Pulmonary artery endothelial cell (primary cell): Measurements from ENCODE around the gene WARS2. TPM values are rescaled to one million over a fixed set of nuclear protein-coding genes. Genes with fewer than 3 reads are reported as not detected.
A peak's percentile ranks its signal among the peaks of the same experiment; 100 is the strongest.
"Not testable (repeated sequence)": the region's sequence is repeated elsewhere in the genome, so short reads cannot be mapped to it uniquely, and the experiment has no call there.

Experiments
- DNase-seq: peaks from one replicate; pipeline ENCODE4 v3.0.0-alpha.2; 2011; ENCODE audit warnings: low read depth, low spot score
- total RNA-seq: library from RNA; depleted of rRNA; stranded (reverse); fragments of >200 nt; gene quantifications from 2 replicates; pipeline ENCODE4 v1.2.3, GENCODE V29; 2014

Gene WARS2
- 16.4 and 22.3 TPM in 2 replicates for total RNA-seq

DNA sequence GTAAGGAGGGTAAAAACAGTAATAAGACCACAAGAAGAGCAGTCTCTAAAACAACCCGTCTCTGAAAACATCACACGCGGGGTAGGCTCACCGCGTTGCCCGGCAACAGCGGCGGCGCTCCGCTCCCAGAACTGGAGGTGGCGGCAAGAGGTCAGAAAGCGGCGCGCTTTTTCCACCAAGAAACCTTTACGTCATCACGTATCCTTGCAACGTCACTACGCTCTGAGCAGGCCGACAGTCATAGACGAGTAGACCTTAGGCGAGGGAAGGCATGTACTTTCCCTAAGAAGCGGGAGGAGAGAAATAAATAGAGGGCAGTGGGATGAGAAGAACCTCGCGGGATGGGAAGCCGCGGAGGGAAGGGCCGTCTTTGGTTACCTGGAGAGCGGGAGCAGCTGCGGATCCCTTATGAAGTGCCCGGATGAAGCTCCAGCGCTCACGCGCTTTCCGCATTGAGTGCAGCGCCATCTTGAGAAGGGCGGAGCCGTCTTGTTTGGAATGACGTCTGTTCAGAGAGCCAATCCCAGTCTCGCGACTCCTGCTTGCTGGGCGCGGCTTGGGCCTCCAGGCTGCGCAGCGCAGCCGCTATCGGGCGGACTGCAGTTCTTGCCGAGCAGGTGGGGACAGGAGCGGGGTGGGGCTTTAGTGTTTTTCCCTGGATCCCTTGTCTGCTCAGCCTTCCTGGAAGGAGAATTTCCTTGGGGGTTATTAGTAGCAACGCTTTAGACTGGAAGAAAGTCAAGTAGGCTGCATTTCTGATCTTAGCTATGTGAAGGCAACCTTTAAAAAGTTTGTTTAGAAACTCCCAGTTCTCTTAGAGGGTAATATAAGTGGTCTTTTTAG lies at the start of gene WARS2:
Gene WARS2 (minus strand): TSS at position 477 of the 843 bp plus-strand sequence. CDS start 9 bp downstream, at position 468.
- peak; percentile 93 for DNase-seq

DNA sequence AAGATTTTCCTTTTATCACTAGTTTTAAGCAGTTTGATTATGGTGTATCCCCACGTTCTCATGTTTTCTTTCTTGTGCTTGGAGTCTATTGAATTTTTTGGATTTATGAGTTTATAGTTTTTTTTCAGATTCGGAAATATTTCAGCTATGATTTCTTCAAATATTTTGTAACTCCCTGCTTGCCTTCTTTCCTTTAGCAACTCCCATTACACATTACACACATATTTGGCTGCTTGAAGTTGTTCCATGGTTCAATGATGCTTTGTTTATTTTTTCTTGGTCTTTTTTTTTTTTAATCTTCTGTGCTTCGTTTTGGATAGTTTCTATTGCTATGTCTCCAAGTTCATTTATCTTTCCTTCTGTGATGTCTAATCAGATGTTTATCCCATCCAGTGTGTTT lies 48.5 kb upstream of the WARS2 start:
- DNase-seq, result no peak

DNA sequence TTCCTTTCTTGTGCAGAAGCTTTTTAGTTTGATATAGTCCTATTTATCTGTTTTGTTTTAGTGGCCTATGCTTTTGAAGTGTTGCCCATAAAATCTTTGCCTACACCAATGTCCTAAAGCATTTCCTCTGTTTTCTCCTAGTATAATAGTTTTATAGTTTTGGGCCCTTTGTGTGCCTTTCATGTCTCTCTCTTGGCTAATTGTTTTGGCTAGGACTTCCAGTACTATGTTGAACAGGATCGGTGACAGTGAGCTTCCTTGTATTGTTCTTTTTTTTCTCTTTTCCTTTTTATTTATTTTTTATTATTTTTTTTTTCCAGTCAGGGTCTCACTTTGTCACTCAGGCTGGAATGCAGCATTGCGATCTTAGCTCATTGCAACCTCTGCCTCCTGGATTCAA lies 47.0 kb upstream of the WARS2 start:
- no peak for DNase-seq

DNA sequence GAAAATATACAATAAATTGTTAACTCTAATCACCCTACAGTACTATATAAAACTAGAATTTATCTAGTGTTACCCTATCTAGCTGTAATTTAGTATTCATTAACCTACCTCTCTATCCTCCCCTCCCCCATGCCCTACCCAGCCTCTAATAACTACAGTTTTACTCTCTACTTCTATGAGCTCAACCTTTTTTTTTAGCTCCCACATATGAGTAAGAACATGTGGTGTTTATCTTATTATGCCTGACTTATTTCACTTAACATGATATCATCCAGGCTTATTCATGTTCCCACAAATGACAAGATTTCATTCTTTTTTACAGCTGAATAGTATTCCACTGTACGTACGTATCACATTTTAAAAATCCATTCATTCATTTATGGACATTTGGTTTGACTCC lies 46.0 kb upstream of the WARS2 start:
- DNase-seq, result no peak

DNA sequence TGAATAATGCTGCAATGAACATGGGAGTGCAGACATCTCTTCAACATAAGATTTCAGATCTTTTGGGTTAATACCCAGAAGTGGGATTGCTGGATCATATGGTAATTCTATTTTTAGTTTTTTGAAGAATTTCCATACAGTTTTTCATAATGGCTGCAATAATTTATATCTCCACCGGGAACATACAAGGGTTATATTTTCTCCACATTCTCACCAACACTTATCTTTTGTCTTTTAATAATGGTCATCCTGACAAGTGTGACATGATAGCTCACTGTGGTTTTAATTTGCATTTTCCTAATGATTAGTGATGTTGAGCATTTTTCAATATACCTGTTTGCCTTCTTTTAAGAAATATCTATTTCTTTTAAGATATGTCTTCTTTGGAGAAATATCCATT lies 44.5 kb upstream of the WARS2 start:
- DNase-seq, result no peak

DNA sequence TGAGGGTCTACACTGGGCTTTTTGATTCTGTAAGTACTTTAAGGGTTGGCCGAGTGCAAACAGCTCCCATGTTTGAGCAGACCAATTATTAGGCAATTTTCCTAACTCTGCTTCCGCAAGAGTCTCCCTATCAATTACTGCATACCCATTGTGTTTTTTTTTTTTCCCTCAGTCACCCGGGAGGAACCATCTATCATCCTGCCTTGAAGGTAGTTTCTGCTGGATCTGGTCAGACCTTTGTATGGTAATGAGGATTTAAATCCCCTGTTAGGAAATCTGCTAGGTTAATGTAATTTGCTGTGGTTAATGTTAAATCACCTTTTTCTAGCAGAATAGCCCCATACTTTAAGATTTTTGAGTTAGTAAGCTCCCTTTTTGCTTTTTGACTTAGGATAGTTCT lies 40.8 kb upstream of the WARS2 start:
- DNase-seq, result no peak

DNA sequence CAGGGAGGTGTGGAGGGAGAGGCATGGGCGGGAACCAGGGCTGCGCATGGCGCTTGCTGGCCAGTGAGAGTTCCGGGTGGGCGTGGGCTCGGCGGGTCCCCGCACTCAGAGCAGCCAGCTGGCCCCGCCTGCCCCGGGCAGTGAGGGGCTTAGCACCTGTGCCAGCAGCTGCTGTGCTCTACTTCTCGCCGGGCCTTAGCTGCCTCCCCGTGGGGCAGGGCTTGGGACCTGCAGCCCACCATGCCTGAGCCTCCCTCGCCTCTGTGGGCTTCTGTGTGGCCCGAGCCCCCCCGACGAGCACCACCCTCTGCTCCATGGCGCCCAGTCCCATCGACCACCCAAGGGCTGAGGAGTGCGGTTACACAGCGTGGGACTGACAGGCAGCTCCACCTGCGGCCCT lies 38.6 kb upstream of the WARS2 start:
- no peak for DNase-seq

DNA sequence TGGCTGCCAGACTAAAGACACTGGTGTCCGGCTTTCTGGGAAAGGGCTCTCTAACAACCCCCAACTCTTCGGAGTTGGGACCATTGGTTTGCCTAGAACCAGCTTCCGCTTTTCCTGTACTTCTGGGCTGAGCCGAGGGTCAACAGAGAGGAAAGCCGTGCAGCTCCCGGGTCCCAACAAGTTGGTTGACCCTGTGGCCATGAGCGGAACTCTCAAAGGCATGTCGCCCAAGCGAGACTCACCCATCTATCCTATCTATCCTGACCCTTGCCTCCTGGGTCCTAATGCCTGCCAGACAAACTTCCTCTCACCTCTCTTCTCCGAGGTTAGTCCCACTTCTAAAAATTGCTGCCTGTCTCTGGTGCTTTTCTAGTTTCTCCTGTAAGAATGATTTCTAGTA lies 32.5 kb upstream of the WARS2 start:
- DNase-seq, result not testable (repeated sequence)

DNA sequence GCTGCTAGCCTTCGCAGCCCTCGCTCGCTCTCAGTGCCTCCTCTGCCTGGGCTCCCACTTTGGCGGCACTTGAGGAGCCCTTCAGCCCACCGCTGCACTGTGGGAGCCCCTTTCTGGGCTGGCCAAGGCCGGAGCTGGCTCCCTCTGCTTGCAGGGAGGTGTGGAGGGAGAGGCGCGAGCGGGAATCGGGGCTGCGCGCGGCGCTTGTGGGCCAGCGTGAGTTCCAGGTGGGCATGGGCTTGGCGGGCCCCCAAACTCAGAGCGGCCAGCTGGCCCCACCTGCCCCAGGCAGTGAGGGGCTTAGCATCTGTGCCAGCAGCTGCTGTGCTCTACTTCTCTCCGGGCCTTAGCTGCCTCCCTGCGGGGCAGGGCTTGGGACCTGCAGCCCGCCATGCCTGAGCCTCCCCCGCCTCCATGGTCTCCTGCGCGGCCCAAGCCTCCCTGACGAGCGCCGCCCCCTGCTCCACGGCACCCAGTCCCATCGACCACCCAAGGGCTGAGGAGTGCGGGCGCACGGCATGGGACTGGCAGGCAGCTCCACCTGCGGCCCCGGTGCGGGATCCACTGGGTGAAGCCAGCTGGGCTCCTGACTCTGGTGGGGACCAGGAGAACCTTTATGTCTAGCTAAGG lies 31.0 kb upstream of the WARS2 start:
- DNase-seq, result not testable (repeated sequence)

DNA sequence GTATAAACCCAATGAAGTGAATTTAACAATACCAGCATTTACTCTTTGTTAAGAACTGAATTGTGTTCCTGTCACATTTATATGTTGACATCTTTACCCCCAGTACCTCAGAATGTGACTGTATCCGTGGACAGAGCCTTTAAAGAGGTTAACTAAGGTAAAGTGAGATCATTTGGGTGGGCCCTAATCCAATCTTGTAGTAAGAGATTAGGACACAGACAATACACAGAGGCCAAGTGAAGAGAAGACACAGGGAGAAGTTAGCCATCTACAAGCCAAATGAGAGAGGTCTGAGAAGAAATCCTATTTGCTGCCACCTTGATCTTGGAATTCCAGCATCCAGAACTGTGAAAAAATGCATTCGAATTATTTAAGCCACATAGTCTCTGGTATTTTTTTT lies 22.9 kb upstream of the WARS2 start:
- DNase-seq, result no peak

DNA sequence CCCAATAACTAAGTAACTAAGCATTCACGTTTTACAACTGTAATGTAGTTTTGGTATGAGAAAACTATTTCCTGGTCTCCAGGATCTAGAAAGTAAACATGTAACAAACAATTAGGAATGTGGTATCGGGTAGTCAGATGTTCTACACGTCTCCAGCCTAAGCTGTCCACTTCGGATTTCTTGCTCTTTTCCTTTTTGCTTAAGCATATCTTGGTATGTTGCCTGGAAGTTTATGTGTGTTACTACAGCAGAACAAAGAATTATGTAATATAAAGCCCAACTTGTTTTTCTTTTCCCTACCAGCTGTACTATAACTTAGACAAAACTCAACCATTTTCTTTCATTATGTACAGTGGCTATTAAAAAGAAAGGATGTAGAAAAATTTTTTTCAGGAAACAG lies 20.4 kb upstream of the WARS2 start:
- peak; percentile 17 for DNase-seq

DNA sequence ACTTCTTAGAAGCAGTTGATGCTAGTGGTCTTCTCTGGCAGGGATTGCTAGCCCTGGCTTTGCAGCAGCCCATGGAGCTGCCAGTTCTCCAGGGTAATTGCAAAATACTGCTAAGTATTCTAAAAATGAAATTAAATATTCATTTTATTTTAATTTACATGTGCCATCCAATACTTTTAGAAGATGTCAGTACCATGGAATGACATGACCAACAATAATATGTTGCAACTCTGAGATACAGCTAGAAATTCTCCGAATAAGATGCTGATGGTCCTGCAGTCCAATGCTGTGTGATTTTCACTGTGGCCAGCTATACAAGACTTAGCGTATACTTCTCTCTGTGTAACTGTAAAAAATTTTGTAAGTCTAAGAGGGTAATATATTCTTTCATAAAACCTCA lies 20.0 kb upstream of the WARS2 start:
- DNase-seq, result no peak

DNA sequence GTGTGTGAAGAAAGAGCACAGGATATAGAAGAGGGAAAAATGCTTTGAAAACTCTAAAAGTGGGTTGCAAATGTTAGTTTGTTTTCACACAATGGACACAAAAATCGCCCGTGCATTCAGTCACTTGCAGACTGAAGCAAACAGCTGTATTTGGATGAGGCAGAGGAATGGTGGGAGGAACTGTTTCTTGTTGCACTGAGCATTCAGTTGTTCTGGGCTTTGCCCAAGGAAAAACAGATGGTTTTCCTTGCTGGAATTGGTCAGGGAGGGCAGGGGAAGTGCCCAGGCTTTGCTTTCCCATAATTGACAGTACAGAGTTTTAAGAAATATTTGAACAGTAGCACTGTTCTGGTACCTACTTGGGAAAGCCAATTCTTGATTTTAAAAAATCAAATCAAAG lies 19.5 kb upstream of the WARS2 start:
- DNase-seq, result no peak

DNA sequence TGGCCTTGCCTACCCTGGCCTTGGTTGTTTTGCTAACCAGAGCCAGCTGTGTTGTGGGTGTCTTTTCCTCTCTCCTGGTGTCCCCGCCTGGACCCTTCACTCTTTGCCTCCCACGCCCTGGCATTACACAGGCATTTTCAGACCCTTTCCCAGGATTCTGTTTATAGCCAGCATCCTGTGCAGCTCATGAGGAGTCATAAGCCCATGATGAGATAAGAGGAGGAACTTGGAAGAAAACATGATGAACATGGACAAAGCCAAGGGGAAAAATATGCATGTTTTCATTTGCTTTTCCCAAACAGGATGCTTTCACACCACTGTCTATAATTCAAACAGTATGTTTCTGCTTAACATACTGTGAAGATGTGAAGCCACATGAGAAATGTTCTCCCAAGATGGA lies 18.7 kb upstream of the WARS2 start:
- no peak for DNase-seq

DNA sequence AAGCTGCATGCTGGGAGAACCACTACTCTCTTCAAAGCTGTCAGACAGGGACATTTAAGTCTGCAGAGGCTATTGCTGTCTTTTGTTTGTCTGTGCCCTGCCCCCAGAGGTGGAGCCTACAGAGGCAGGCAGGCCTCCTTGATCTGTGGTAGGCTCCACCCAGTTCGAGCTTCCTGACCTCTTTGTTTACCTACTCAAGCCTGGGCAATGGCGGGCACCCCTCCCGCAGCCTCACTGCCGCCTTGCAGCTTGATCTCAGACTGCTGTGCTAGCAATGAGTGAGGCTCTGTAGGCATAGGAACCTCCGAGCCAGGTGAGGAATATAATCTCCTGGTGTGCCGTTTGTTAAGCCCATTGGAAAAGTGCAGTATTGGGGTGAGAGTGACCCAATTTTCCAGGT lies 16.3 kb upstream of the WARS2 start:
- DNase-seq, result not testable (repeated sequence)

DNA sequence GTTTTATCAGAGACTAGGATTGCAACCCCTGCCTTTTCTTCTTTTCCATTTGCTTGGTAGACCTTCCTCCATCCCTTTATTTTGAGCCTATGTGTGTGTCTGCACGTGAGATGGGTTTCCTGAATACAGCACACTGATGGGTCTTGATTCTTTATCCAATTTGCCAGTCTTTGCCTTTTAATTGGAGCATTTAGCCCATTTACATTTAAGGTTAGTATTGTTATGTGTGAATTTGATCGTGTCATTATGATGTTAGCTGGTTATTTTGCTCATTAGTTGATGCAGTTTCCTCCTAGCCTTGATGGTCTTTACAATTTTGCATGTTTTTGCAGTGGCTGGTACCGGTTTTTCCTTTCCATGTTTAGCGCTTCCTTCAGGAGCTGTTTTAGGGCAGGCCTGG lies 14.6 kb upstream of the WARS2 start:
- not testable (repeated sequence) for DNase-seq

DNA sequence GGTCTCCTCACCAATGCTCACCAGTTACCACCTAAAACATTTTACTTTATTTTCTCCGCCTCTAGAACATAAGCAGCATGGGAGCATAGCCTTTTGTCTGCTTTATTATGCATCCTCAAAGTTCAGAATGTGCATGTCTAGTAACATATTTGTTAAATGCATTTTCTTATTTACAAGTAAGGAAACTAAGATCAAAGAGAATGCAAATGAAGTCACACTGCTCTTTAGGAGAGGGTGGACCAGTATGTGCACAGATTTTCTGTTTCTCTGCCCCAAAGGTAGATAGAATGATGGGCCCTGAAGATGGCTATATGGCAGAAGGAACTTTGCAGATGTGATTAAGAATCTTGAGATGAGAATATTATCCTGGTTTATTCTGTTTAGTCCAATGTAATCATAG lies 9.7 kb upstream of the WARS2 start:
- DNase-seq, result no peak

DNA sequence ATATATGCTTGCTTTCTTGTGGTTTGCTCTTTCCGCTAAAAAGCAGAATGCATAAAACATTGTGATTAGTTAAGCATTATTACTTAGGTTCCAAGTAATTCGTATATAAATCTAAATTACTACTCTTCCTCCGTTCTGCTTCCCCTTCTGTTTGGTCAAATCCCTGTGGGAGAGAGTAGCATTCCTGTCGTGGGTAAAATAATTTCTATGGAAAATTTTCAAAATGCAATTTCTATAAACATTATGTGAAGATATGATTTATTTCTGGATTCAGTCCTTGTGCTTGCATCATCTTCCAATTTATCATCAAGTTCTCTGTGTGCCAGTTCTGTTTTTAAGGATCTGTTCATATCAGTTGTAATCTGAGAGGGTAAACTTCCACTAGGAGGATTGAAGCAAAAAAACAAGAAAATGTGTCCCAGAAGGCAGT lies 7.2 kb upstream of the WARS2 start:
- no peak for DNase-seq

DNA sequence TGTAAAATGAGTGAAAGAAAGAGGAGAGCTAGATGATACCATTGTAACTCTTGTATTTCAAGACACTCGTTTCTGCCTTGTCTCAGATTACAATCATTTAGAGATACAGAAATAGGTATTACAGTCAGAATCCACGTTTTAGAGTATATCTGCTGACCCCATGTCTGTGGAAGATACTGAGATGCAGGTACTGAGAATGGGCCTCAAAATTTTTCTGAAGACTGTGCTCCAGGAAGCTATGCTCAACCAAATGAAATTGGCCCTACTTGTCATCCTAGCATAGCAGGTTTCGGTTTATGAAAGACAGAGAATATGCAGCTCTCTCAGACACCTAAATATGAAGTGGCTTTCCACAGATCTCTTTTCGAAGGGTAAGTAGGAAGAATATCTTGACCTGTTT lies 6.0 kb upstream of the WARS2 start:
- no peak for DNase-seq

DNA sequence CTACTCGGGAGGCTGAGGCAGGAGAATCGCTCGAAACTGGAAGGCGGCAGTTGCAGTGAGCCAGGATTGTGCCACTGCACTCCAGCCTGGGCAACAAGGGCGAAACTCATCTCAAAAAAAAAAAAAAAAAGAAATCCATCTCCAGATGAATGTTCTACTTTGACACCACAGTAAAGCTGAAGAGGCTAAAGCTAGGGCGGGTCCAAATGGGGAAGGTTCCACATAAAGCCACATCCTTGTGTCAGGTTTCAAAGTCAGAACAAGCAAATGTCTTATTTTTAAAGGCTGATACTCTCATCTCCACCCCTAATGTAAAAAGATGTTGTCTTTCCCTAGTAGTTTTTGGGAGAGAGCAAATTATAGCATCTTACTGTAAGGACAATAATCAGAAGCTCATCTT lies 4.4 kb upstream of the WARS2 start:
- no peak for DNase-seq

DNA sequence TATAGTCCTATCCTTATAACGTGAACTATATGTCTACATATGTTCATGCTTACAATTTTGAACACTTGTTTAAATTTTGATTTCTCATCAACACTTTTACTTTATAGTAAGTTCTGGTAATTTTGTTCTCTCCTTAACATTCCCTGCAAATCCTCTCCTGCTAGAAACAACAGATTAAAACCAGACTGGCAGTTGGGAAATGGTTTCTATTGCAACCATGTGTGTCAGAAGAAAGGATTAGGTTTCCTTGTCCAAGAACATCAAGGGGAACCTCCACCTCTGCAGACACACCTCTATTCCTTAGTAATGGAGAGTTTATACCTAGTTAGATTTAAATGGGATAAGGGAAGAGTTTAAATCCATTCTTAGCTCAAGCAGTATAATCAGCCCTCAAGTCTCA lies 3.3 kb upstream of the WARS2 start:
- no peak for DNase-seq

DNA sequence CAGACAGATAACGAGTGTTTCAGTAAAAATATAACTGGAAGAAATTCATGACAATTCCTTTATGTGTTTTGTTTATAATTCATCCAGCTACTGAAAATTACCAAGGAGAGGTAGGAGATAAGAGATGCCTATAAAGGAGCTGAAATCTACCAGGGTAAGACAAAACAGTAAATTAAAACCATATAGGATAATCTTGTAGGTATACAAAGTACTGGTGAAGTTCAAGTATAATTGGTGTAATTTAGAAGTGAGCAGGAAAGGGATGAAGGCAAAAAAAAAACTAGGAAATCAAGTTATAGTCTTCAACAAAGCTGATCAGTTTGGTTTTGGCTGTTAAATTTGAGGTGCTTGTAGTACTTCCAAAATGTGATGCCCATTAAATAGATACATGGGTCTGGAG lies 1.2 kb upstream of the WARS2 start:
- no peak for DNase-seq

DNA sequence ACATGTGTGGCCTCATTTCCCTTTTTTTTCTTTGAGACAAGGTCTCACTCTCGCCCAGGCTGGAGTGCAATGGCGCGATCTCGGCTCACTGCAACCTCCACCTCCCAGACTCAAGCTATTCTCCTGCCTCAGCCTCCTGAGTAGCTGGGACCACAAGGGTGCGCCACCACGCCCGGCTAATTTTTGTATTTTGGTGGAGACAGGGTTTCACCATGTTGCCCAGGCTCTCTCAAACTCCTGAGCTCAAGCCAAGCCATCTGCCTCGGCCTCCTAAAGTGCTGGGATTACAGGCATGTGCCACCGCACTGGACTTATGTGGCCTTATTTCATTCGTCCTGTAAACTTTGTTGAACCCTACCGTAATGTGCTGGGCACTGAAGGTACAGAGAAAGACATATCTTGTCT lies 569 bp upstream of the WARS2 start:
- DNase-seq, result no peak
